DND-41 (cell line): ENCODE data around the gene MMP28.

ENCODE experiments used
- EZH2 ChIP-seq: IDR thresholded peaks from 3 replicates; pipeline ENCODE4 v1.6.1; 2012; ENCODE audit warnings: borderline replicate concordance, low read depth, mild to moderate bottlenecking, moderate library complexity, low read length, inconsistent platforms; ENCODE audit not compliant: severe bottlenecking
- TF ChIP-seq, protein P1 (sequence below): IDR thresholded peaks from 2 replicates; pipeline ENCODE4 v1.5.1; 2012; ENCODE audit warnings: borderline replicate concordance, low read length, moderate library complexity, mild to moderate bottlenecking; ENCODE audit not compliant: poor library complexity, severe bottlenecking; ENCODE audit errors: extremely low read depth

DNA sequence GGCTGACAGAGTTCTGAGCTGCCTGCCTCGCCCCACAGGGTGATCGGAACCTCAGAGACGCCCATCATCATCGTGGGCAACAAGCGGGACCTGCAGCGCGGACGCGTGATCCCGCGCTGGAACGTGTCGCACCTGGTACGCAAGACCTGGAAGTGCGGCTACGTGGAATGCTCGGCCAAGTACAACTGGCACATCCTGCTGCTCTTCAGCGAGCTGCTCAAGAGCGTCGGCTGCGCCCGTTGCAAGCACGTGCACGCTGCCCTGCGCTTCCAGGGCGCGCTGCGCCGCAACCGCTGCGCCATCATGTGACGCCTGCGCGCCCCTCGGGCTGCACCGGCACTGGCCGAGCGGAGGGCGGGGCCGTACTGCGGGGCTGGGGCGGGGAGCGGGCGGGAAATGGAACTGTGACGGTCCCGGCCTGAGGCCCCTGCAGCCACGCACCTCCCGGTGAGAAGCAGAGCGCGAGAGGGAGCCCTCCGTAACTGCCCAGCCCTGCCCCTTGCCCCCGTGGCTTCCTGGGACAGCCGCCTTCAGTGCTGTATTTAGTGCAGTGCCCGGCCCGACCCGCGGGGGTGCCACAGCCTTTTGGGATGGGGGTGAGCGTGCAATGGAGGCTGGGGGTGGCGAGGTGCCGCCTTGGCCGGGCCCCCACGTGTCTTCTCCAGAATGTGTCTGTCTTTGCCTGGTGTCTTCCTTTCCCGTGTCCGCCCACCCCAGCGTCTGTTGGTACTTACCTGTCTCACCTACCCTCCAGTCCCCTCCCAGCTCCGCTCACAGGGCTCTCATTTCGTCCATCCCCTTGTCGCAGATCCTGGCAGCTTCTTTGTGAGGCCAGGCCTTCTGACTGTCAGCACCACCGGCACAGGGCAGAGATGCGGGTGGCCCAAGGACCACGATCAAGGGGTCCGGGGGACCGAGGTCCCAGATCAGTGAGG lies 54.2 kb downstream of the MMP28 start:
- TF ChIP-seq, protein P1, sequence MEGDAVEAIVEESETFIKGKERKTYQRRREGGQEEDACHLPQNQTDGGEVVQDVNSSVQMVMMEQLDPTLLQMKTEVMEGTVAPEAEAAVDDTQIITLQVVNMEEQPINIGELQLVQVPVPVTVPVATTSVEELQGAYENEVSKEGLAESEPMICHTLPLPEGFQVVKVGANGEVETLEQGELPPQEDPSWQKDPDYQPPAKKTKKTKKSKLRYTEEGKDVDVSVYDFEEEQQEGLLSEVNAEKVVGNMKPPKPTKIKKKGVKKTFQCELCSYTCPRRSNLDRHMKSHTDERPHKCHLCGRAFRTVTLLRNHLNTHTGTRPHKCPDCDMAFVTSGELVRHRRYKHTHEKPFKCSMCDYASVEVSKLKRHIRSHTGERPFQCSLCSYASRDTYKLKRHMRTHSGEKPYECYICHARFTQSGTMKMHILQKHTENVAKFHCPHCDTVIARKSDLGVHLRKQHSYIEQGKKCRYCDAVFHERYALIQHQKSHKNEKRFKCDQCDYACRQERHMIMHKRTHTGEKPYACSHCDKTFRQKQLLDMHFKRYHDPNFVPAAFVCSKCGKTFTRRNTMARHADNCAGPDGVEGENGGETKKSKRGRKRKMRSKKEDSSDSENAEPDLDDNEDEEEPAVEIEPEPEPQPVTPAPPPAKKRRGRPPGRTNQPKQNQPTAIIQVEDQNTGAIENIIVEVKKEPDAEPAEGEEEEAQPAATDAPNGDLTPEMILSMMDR: no peak
- no peak for TF ChIP-seq EZH2
